GM12878 (cell line): ENCODE results near the gene EXOC4. TPM values are rescaled to one million over a fixed set of nuclear protein-coding genes. Genes with fewer than 3 reads are reported as not detected.

Source experiments
- ATAC-seq: fragments of 200-7000 bp; cut with Tn5 transposase; 3 replicates; pipeline ENCODE4 v1.9.1; 2020; ENCODE audit warnings: mild to moderate bottlenecking, moderate library complexity
- BruUV-seq: library from RNA; stranded (reverse); fragments of 400-500 nt; replicated peaks from 2 replicates; lab custom pipeline; 2021; lab: Mats Ljungman, UMichigan
- CTCF ChIA-PET: fragments of 300-600 bp; sonication (Branson Sonifier 250); formaldehyde crosslinking; extraction: SDS; loops from one replicate; lab custom pipeline; 2021; ENCODE audit warnings: inconsistent platforms; lab: Yijun Ruan, JAX
- POLR2A ChIA-PET: fragments of 350-600 bp; formaldehyde crosslinking; extraction: SDS; loops from one replicate; lab custom pipeline; 2021; ENCODE audit warnings: inconsistent platforms; lab: Charles Lee
- RAD21 ChIA-PET: fragments of 300-600 bp; sonication (Branson Sonifier 250); formaldehyde crosslinking; loops from one replicate; lab custom pipeline; 2023; ENCODE audit warnings: antibody characterized with exemption; ENCODE audit not compliant: unreplicated experiment; lab: Charles Lee
- SMC1A ChIA-PET: fragments of 300-600 bp; sonication (Branson Sonifier 250); formaldehyde crosslinking; loops from one replicate; lab custom pipeline; 2023; ENCODE audit not compliant: unreplicated experiment, uncharacterized antibody; lab: Charles Lee
- DNase-seq: peaks from one replicate; pipeline ENCODE4 v3.0.0-alpha.2; 2011; ENCODE audit warnings: low read depth, low spot score
- FAIRE-seq: peaks from 3 replicates; lab custom pipeline; 2011; peaks lifted over from hg19 to GRCh38; lab: Jason Lieb, UNC
- H2AFZ ChIP-seq: 2 replicates; pipeline ENCODE4 v1.6.0; 2011; ENCODE audit warnings: low read depth, low read length, control low read depth; ENCODE audit not compliant: control insufficient read depth
- H3K27ac ChIP-seq: 2 replicates; pipeline ENCODE4 v1.5.1; 2011; ENCODE audit warnings: control low read depth; ENCODE audit not compliant: control insufficient read depth, insufficient read depth
- H3K27me3 ChIP-seq, 2 experiments: replicated peaks in 1 of 2; 2 replicates each; pipeline versions ENCODE4 v1.6.0 to v1.6.1; 2011; ENCODE audit warnings: low read length in 1 of 2; ENCODE audit not compliant: control insufficient read depth in 2 of 2, insufficient read depth in 2 of 2
- H3K36me3 ChIP-seq, 2 experiments: 2 replicates each; pipeline ENCODE4 v1.5.1; 2011; ENCODE audit warnings: low read length in 1 of 2; ENCODE audit not compliant: control insufficient read depth in 2 of 2, insufficient read depth in 2 of 2
- H3K4me1 ChIP-seq: 2 replicates; pipeline ENCODE4 v1.6.1; 2011; ENCODE audit warnings: mild to moderate bottlenecking, low read length, moderate library complexity, mixed read lengths; ENCODE audit not compliant: control insufficient read depth, insufficient read depth
- H3K4me2 ChIP-seq: 2 replicates; pipeline ENCODE4 v1.6.0; 2011; ENCODE audit warnings: control low read depth; ENCODE audit not compliant: control insufficient read depth, insufficient read depth
- H3K4me3 ChIP-seq: fragments of 200-600 bp; sonication (generic); 2 replicates; pipeline ENCODE4 v1.5.1; 2016
- H3K79me2 ChIP-seq: 2 replicates; pipeline ENCODE4 v1.6.0; 2011; ENCODE audit warnings: low read length; ENCODE audit not compliant: control insufficient read depth, insufficient read depth
- H3K9ac ChIP-seq: 2 replicates; pipeline ENCODE4 v1.8.0; 2011; ENCODE audit warnings: low read length, control low read depth, mixed read lengths; ENCODE audit not compliant: control insufficient read depth, insufficient read depth
- H3K9me3 ChIP-seq: replicated peaks from 3 replicates; pipeline ENCODE4 v1.5.1; 2011; ENCODE audit warnings: mild to moderate bottlenecking, low read length; ENCODE audit not compliant: control insufficient read depth, insufficient read depth
- H4K20me1 ChIP-seq: 2 replicates; pipeline ENCODE4 v1.6.0; 2011; ENCODE audit not compliant: control insufficient read depth, insufficient read depth
- BHLHE40 ChIP-seq, 2 experiments: fragments of 450-650 bp in 1 of 2; IDR thresholded peaks; 2 replicates each; pipeline ENCODE4 v1.6.1; 2011 to 2017; ENCODE audit warnings: low read depth in 2 of 2, borderline replicate concordance in 1 of 2, improper control_type of control experiment in 1 of 2, low read length in 1 of 2, mild to moderate bottlenecking in 1 of 2
- CBX5 ChIP-seq: sonication (generic); IDR thresholded peaks from 2 replicates; pipeline ENCODE4 v1.6.1; 2016; ENCODE audit warnings: low read depth, moderate library complexity, mild to moderate bottlenecking, inconsistent platforms
- E4F1 ChIP-seq: fragments of 450-650 bp; IDR thresholded peaks from 2 replicates; pipeline ENCODE4 v1.6.1; 2018; ENCODE audit warnings: borderline replicate concordance, mild to moderate bottlenecking; ENCODE audit not compliant: partially characterized antibody
- EGR1 ChIP-seq, 2 experiments: IDR thresholded peaks; 1 replicate in 1 of 2; 2 replicates in 1 of 2; pipeline ENCODE4 v1.6.1; 2011 to 2012; ENCODE audit warnings: low read depth in 2 of 2, low read length in 2 of 2, borderline replicate concordance in 1 of 2, mild to moderate bottlenecking in 1 of 2, moderate library complexity in 1 of 2
- ETV6 ChIP-seq, 2 experiments: fragments of 450-650 bp in 1 of 2; IDR thresholded peaks in 1 of 2; conservative IDR thresholded peaks in 1 of 2; 2 replicates each; pipeline ENCODE4 v1.6.1; 2014; ENCODE audit warnings: antibody characterized with exemption in 1 of 2, borderline replicate concordance in 1 of 2, low read depth in 1 of 2, mild to moderate bottlenecking in 1 of 2, moderate library complexity in 1 of 2
- EZH2 ChIP-seq: IDR thresholded peaks from 2 replicates; pipeline ENCODE4 v1.6.1; 2012; ENCODE audit warnings: low read depth, mild to moderate bottlenecking, control low read depth, inconsistent platforms, low read length, borderline replicate concordance; ENCODE audit not compliant: control insufficient read depth
- MLLT1 ChIP-seq: fragments of 450-650 bp; IDR thresholded peaks from 2 replicates; pipeline ENCODE4 v1.6.1; 2016; ENCODE audit warnings: mild to moderate bottlenecking
- MYC ChIP-seq: IDR thresholded peaks from 2 replicates; pipeline ENCODE4 v1.6.1; 2011; ENCODE audit warnings: mild to moderate bottlenecking, low read length, moderate library complexity, inconsistent platforms; ENCODE audit not compliant: insufficient read depth, insufficient replicate concordance, insufficient read length, severe bottlenecking
- NFYB ChIP-seq: IDR thresholded peaks from 2 replicates; pipeline ENCODE4 v1.6.1; 2011; ENCODE audit warnings: low read depth, mild to moderate bottlenecking, low read length, improper control_type of control experiment, moderate library complexity; ENCODE audit not compliant: insufficient read depth
- SMC3 ChIP-seq: IDR thresholded peaks from 2 replicates; pipeline ENCODE4 v1.6.1; 2011; ENCODE audit warnings: low read length, improper control_type of control experiment, borderline replicate concordance
- TAF1 ChIP-seq: IDR thresholded peaks from 2 replicates; pipeline ENCODE4 v1.6.1; 2011; ENCODE audit warnings: mild to moderate bottlenecking, low read depth, low read length, borderline replicate concordance
- ZNF217 ChIP-seq: fragments of 450-650 bp; IDR thresholded peaks from 2 replicates; pipeline ENCODE4 v1.6.1; 2017; ENCODE audit warnings: antibody characterized with exemption, mild to moderate bottlenecking
- WGBS: methylation state at CpG from one replicate; pipeline ENCODE4 v1.1.6; 2016; ENCODE audit warnings: low lambda C conversion rate; ENCODE audit not compliant: insufficient replicate concordance, insufficient coverage; ENCODE audit errors: missing lambda C conversion rate; 5-methylcytosine and 5-hydroxymethylcytosine counted together
- in situ Hi-C: fragments of 300-500 bp; cut with MboI; formaldehyde crosslinking; loops from 9 replicates; pipeline ENCODE4 v1.14.3; 2018; ENCODE audit warnings: mixed read lengths
- intact Hi-C: fragments of 100-400 bp; cut with micrococcal nuclease; formaldehyde crosslinking; loops from one replicate; pipeline ENCODE4 v1.14.2; 2022; ENCODE audit not compliant: unreplicated experiment
- polyA plus RNA-seq, 11 experiments: library from polyadenylated mRNA; depleted of rRNA in 4 of 11; unstranded in 6 of 11; stranded (reverse) in 5 of 11; fragments of >200 nt; fragmentation: Nextera tagmentation in 4 of 11; fragmentation: Illumina TruSeq in 1 of 11; extraction: Ambion mirVana in 4 of 11; extraction: Trizol in 1 of 11; gene quantifications; 1 replicate in 1 of 11; 2 replicates in 10 of 11; pipeline versions ENCODE4 v1.2.1 to v1.2.3, GENCODE V29; 2011 to 2016; ENCODE audit warnings: inconsistent platforms in 2 of 11, missing spikeins in 2 of 11, low read depth in 1 of 11
- total RNA-seq, 4 experiments: library from RNA; depleted of rRNA in 3 of 4; stranded (reverse); fragments of >200 nt in 3 of 4; fragmentation: Illumina TruSeq in 1 of 4; extraction: Trizol in 1 of 4; gene quantifications; 2 replicates each; pipeline versions ENCODE4 v1.2.1 to v1.2.3, GENCODE V29; 2013 to 2021

The EXOC4 gene
- total and polyA plus RNA-seq, 10 of the 15 experiments (the other 5 are each of a cell fraction or from before 2014, with no cell fraction given) = 13.2 to 44.5 (median 29.6) TPM

GRCh38 chr7:133971625-133972024 lies 718.7 kb downstream of the EXOC4 start (continued):
- no peak for TF ChIP-seq TAF1
- TF ChIP-seq BHLHE40 (IDR thresholded peaks at IDR 0.05; ENCODE audit: borderline replicate concordance in 1 of 2, low read depth in 2 of 2, low read length in 1 of 2) = no peak
- TF ChIP-seq E4F1 = no peak
- no peak for TF ChIP-seq EGR1 (IDR thresholded peaks at IDR 0.05; ENCODE audit: borderline replicate concordance in 1 of 2, low read depth in 2 of 2, low read length in 2 of 2)

GRCh38 chr7:133973710-133974109 lies 720.8 kb downstream of the EXOC4 start:
- SMC1A ChIA-PET = no interaction called here

More at GRCh38 chr7:133973710-133974109, 720.8 kb downstream of the EXOC4 start:
- FAIRE-seq (no peak), DNase-seq (no peak), ATAC-seq (no peak)
- 100% methylated on average over 2 of the region's 2 CpGs for WGBS
- no peak overlapping the region for H3K9ac ChIP-seq
- H2AFZ ChIP-seq = no peak overlapping the region
- no peak overlapping the region for H3K4me2 ChIP-seq
- TF ChIP-seq ZNF217 (no peak), EZH2 (no peak), ETV6 (conservative IDR thresholded peaks at IDR 0.05 in 1 of 2, IDR thresholded peaks at IDR 0.05 in 1 of 2; ENCODE audit: borderline replicate concordance in 1 of 2, low read depth in 1 of 2) (no peak), MYC (no peak), MLLT1 (no peak), NFYB (no peak), SMC3 (no peak), CBX5 (no peak)
- BruUV-seq = no TSS peak
- in situ Hi-C loops (no loop called here), intact Hi-C loops (no loop called here)
- H3K36me3 ChIP-seq = no peaks in the 10 kb centered on the region
- H3K27ac ChIP-seq = no peak overlapping the region
- H3K4me1 ChIP-seq = no peaks in the 10 kb centered on the region
- CTCF ChIA-PET = no interaction called here
- H3K4me3 ChIP-seq = no peak overlapping the region
- RAD21 ChIA-PET = no interaction called here
- no peaks in the 10 kb centered on the region for H4K20me1 ChIP-seq
- no peaks in the 10 kb centered on the region for H3K27me3 ChIP-seq
- no peaks in the 10 kb centered on the region for H3K9me3 ChIP-seq
- POLR2A ChIA-PET = no interaction called here
- no peaks in the 10 kb centered on the region for H3K79me2 ChIP-seq
